Retina (tissue), 1 donor: ENCODE measurements around the gene RSBN1.

Experiments used
- DNase-seq: peaks from one replicate; pipeline ENCODE4 v3.0.0-alpha.2; 2016

RSBN1 gene

DNA sequence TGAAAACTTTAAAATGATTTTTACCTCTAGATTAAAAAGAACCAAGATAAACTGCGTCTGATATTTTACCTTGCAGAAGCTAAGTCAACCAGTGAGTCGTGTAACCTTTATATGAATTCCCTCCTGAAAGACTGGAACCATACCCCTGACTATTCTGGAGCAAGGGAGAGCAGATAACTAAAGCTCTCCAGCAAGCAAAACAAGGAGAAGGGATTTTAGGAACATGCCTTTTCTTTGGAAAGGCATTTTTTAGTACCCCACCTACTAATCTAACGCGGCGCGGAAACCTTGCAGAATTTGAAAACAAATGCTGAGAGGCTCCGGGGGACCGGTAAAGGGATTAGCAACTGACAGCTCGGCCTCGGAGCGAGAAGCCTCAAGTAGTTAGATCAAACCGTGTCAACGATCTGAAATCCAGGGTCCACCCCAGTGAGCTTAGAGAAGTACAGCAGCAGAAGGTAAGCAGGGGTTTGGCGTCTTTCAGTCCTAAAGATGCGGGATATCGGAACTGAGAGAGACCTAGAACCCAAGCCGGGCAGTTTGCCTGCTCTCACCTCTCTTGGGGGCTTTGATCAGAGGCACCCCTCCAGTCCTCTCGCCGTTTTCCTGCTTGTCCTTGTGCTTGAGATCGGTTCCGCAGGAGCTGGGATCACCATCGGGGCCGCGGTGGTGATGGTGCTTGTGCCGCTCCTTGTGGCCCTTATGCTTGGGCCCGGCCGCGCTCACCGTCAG, 954 bp downstream of the RSBN1 start:
- DNase-seq = no peak

DNA sequence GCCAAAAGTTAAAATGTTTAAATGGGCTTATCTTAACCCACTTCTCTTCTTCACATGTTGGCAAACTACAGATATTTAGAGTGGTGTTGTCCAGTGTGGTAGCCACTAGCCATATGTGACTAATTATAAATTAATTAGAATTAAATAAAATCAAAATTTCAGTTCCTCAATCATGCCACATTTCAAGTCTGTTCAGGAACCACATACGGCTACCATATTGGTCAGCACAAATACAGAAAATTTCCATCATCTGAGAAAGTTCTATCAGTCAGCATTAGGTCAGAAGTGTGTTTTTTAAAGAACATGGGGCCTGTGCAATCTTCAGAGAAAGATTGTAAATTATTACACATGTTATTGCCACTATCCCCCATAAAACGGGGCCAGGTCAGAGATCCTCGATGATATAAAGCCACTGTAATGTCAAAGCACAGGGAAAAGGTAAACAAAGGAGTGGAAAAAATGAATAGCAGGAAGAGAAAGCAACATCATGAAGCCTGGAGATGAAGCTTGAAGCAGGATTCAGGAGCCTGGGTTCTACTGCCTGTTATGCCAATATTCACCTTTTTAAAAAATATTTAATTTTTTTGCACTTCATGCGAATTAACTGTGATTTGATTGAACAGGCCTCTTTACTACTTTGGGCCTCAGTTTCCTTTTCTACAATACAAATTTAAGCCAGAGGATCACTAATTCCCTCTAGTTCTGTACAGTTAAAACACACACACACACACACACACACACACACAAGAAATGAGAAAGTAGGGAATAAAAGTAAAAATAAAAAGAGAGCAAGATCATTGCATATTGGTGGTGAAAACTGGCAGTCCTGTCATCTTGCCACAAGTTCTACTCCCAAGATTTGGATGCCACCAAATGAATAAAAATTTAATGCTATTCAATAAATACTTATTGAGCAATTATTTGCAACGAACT, 2.3 kb downstream of the RSBN1 start:
- DNase-seq = no peak

DNA sequence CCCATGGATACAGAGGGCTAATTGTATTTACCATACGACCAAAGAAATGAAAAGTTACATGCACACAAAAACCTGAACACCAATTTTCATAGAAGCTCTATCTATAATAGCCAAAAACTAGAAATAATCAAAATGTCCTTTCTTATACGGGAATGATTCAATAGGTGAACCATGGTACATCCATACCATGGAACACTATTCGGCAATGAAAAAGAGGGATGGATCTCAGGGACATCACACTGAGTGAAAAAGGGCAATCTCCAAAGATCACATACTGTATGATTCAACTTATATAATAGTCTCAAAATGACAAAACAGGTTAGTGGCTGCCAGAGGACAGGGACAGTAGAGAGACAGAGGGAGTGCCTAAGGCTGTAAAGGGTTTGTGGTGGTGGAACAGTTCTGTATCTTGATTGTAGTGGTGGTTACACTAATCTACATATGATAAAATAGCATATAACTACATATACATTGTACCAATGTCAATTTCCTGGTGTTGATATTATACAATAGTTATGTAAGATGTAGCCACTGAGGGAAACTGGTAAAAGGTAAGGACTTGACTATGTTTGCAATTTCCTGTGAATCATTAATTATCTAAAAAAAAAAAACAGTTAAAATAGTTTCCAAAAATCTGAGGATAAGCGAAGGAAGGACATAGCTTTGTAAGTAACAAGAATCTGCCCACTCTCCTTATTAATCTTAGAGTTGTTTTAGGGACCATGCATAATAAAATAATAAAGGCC, 3.7 kb downstream of the RSBN1 start:
- DNase-seq = no peak

DNA sequence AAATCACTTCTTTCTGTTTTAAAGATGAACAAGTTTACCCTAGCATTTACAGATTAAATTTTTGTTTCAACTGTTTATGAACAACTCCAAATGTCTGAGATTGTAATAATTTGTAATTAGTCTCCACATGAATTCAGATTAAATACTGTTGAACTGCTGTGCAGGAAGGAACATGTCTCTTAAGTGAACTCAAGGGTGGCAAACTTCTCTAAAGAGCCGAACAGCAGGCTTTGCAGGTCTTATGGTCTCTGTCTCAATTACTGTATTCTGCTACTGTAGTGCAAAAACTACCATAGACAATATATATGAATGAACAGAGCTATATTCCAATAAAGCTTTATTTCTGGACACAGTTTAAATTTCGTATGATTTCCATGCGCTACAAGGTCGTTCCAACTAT, 6.6 kb downstream of the RSBN1 start:
- no peak for DNase-seq

DNA sequence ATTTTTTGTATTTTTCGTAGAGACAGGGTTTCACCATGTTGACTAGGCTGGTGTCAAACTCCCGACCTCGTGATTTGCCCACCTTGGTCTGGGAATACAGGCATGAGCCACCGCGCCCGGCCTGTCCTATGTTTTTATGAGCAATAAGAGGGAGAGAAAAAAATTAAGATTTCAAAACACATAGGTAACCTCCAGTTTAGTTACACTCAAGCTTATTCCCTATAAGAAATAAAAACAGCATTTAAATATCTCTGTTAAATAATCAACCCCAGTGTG, 7.1 kb downstream of the RSBN1 start:
- no peak for DNase-seq

DNA sequence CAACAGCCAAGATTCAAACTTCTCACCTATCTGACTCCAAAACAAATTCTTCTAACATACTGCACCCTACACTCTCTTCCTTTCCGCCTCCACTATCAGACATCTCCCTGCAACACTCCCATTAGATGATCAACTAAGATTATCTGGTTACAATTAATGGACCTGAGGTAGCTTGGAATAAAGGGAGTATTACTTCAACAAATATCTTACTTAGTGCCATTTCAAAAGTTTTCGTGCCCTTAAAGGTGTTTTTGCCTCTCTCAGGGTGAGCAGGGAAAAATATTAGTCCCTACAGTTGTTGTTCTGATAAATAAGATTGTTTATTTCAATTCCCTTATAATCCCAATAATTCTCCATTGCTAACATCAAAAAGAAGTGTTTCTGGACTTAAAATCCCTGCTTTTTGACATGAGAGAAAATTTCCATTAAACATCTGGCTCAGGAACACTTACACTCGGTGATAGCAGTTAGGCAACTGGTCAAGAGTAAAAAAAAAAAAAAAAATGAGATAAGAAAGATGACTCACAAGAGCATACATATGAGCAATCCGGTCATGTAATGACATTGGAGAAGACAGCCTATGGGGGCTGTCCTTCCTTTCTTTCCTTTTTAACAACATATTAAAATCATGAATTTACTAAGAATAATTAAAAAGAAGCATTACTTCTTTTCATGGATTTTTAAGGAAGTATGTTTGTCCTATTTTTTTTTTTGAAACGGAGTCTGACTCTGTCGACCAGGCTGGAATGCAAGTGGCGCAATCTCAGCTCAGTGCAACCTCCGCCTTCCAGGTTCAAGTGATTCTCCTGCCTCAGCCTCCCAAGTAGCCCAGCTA, 7.6 kb downstream of the RSBN1 start:
- no peak for DNase-seq

DNA sequence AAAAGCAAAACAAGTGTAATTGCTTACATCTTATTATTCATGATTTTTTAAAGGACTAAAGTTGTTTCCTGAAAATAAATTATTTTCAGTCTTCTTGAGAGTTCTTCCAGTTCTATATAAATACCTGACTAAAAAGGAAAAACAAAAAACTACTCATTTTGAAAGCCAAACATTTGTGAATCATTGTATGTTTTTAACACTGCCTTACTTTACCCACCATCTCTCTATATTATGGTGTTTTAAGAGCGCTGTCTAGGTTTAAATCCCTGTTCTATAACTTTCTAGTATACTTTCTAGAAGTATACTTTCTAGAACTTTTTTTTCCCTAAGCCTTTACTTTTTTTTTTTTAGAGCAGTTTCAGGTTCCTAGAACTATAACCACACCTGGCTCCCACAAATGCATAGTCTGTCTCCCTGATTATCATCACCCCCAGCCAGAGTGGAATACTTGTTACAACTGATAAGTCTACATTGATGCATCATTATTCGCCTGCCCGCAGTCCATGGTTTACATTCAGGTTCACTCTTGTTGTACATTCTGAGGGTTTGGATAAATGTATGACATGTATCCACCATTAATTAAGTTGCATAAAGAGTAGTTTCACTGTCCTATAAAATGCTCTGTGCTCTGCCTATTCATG, 9.8 kb downstream of the RSBN1 start:
- DNase-seq = no peak

DNA sequence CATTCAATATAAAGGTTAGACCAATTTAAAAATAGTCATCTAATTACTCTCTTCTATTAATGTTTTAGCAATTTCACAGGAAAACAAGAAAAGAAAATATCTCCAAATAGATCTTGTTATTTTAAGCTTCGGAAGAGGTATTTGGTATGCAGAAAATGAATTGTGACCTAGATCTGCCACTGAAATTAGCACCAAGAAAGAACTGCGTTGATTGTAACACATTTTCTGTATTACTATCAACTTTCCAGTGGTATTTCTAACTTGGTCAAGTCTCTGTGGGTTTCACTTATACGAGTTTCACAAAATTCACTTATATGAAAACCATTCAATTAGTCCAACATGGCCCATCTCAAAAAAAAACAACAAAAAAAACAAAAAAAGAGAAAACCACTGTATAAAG, 11.8 kb downstream of the RSBN1 start:
- DNase-seq = no peak

DNA sequence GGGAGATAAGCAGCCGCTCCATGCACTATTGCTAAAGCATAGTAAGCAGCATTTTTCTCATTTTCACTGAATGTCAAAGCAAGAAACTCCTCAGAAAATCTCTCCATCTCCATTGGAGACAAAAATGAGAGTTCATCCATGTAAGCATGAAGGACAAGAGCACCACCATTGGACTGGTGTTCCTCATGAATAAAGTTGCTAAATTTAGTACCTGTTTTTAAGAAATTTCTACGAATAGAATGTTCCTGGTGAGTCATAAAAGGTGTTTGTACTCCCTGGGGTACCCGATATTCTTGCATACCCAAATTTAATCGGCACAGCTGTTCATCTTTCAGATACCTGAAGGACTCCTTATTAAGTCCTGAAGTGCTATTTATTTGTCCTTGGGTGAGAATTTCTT, 14.8 kb downstream of the RSBN1 start:
- DNase-seq = no peak

DNA sequence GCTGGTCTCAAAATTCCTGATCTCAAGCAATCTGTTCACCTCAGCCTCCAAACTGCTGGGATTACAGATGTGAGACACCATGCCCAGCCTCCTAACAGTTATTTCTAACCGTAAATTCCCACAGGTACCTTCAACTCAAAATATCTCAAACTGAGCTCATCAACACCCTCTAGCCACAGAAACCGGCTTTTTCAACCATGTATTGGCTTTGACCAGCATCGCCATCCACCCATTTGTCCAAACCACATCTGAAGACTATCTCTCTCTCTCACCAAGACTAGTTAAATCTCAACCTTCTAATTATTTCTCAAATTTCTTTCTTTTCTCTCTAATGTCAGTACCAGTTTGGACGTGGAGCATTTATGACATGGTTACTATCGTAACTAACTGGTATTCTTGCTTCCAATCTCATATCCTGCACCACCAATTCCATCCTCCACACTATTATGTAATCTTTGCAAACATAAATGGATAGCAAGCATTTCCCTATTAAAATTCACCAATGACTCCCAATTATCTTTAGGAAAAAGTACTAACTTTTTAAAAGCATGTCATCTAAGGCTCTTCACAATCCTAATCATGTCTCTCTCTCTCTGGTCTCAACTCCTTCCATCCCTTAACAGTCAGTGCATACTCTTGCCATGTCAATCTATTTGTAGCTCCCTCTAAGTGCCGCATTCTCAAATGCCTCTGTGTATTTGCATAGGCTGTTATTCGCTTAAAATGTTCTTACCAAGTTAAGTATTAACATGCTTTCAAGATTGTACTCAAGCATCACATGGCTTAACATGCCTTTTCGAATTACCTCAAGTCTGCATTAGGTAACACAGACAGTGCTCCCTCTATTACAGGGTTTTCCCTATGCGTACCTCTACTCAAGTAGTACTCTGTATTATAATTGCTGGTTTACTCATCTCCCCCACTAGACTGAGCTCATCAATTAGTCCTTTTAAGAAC, 18.1 kb downstream of the RSBN1 start:
- DNase-seq = no peak

DNA sequence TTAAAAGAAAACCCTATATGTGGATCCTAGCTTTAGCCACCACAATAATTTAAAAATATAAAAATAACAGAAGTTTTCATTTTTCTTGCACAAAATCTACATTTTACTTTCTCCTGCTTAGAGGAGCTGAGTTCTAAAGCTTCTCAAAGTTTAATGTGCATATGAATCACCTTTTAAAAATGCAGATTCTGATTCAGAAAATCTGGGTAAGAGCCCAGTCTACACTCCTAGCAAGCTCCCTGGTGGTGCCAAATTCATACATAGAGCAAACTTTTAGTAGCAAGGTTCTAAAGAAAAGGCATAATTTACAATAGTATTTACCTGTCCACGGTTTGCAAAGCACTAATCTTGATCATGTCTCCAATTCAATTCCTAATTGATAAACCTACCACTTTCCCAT, 19.3 kb downstream of the RSBN1 start:
- no peak for DNase-seq

DNA sequence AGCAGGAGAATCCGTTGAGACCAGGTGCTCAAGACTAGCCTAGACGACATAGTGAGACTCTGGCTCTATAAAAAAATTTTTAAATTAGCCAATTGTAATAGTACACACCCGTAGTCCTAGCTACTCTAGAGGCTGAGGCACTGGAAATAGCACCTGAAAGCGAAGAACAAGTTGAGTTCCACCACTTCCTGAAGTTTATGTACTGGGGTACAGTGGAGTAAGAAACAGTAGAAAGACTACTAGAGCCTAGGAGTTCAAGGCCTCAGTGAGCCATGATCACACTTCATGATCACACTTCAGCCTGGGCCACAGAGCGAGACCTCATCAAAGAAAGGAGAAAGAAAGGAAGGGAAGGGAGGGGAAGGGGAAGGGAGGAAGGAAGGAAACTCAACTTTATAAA, 19.8 kb downstream of the RSBN1 start:
- DNase-seq = no peak

DNA sequence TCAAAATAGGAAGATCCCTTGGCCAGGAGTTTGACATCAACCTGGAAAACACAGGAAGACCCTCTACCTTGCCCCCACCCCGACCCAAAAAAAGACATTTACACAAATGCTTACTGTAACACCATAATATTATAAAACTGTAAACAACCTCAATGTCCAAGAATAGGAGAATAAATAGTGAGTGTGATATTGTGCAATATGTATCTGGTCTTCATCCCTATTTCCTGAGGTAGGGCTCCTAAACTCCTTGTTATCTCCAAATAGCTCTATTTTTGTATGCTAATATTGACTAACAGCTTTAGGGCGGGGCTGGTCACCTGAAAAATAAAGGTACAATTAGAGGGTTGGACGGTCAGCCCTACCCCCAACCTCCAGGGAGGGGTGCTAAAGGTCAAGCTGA, 23.5 kb downstream of the RSBN1 start:
- DNase-seq = no peak

DNA sequence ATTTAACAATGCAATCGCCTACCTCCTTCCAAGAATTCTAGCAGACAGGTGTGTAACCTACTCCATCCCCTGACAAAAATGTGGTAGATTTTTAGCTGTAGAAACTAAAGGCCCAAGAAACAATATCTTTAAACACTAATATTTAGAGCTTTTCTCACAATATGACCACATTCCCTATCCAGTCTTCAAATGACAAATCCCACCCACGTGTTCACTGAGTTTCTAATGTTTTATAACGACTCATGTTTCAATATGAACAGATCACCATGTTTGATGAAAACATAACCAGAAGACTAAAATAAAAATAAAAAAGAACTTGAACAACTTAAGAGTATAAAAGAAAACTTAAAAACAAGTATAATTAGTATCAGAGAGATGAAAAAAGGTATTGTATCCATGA, 24.6 kb downstream of the RSBN1 start:
- DNase-seq = no peak

DNA sequence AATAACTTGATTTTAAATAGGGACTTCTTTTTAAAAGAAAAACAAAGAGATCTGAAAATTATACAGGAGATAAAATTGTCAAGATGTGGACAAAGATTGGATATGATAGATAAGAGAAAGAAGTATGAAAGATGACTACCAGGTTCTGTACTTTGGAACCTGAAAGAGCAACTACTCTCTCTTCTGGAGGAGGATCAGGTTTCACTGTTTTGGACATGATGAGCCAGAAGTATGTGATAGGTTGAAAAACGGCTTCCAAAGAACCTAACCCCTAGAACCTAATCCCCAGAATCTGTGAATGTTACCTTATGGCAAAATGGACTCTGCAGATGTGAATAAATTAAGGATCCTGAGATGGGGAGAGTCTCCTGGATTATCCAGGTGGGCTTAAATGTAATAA, 26.2 kb downstream of the RSBN1 start:
- DNase-seq = no peak

DNA sequence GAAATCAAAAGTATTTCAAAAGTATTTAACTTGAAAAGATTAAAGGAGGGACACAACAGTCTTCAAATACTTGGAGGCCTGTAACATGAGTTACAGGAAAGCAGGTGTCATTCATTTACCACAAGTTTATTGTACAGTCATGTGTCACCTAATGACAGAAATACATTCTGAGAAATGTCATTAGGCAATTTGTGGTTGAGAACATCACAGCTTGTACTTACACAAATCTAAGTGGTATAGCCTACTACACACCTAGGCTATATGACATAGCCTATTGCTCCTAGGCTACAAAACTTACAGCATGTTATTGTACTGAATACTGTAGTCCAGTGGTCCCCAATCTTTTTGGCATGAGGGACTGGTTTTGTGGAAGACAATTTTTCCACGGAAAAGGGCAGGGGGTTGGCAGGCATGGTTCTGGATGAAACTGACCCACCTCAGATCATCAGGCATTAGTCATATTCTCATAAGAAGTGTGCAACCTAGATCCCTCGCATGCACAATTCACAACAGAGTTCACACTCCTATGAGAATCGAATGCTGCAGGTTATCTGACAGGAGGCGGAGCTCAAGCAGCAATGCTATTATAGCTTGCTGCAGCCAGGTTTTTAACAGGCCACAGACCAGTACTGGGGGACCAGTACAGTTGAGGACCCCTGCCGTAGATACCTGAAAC, 28.0 kb downstream of the RSBN1 start:
- no peak for DNase-seq

DNA sequence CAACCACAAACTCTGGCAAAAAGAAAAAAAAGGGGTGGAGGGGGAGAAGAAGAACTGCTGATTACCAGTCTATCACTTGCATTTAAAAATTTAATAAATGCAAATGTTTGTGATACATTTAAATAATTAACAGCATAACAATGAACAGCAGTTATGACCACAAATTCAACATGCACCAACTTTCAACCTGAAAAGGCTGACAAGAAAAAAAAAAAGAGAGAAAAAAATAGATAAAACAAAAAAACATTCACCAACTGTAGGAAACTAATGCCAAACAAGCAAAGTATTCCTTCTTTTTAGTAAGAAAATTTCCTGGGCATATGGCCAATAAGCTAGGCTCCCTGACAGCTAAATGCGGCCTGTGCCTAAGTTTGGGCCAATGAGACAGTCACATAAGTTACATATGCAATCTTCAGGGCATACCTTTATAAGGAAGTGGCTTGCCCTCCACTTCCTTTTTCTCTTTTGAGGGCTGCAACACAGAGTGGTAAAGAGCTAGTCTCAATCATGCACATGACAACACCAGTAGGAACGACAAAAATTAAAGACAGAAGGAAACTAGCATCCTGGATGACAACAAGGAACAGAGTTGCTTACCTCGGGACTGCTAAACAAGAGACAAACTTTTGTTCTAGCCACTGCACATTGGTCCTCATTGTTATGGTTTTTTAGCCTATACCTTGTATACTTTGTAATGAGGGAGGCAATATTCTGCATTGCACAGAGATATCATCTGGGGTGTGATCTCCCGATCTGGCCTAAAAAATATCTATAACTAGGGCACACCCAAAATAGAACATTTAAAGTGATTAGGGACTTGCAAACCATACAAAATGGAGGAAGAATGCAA, 28.8 kb downstream of the RSBN1 start:
- no peak for DNase-seq

DNA sequence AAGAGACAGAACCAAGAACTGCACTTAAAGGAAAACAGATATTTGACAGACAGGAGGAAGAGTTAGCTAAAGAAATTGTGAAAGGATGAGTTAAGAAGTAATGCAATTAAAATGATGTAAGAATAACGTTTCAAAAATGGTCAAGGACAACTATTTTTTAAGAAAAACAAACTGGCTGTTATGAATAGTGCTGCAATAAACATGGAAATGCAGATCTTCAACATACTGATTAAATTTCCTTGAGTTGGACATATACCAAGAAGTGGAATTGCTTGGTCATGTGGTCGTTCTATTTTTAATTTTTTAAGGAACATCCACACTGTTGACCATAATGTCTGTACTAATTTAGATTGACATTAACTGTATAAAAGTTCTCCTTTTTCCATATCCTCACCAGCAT, 29.9 kb downstream of the RSBN1 start:
- DNase-seq = no peak

DNA sequence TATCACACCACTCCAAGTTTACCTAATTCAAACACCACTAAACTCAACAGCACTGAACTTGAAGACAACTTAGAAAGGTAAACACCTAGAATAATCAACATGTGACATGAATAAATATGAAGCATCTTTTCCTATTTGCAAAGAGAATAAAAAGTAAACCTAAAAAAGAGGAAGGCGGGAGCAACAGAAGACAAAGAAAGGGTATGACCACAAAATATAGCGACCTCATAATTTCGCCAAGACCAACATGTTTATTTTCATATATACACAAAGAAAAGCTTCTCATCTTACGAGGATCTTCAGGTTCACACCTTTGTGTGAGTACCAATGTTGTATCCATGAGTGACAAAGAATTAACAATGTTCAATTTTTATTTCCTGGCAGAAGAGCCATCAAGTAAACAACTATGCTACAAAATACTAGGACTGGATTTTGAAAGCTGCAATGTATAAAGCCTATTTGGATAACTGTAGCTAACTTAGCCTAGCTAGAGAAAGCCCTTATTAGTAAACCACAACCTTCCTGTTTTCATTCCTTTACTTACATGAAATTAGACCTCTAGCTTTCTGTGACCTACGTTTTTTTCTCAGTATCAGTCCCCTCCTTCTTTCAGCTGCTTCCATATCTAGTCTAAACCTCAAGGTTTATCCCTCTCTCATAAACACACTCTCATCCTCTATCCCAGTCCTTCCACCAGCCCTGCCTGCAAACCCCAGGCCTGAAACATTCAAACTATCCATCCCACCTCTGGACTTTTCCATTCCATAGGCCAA, 31.7 kb downstream of the RSBN1 start:
- no peak for DNase-seq
